ENCODE measurements around the gene HS1BP3. TPM values are rescaled to one million over a fixed set of nuclear protein-coding genes. Genes with fewer than 3 reads are reported as not detected.

HS1BP3 gene
- total and polyA plus RNA-seq, 12 donors, result 23.7 to 50.1 (median 40.5) TPM

DNA sequence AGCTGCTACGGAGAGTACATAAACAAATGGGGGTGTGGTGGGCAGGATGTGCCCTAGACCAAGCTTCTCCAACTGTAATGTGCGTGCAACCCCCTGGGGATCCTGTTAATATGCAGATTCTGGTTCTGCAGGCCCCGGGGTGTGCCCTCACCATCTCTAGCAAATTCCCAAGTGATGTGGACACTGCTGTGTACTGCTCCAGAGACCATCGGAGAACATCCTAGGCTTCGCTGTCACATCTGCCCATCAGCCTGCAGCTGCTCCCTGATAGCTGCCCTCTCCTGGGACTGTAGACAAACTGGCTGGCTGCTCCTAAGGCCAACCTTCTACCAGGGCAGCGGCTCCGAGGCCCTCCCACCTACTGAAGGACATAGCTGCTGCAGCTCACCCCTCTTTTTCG is 3.2 kb downstream of the HS1BP3 start:
- intact Hi-C loops (cut with DNase I), result loop anchor here in 1 of 2 donors (10.0 kb wide), 1 partner anchor 273 kb away; no protein-coding TSS in a partner anchor
- TF ChIP-seq CTCF (IDR thresholded peaks at IDR 0.05) (no peak), POLR2A (IDR thresholded peaks at IDR 0.05) (no peak)
- no peak overlapping the region for H3K27ac ChIP-seq
- peaks cover 0 to 21% of the 10 kb centered on the region in 2 donors for H3K36me3 ChIP-seq (replicated peaks in 1 of 2)
- no peak overlapping the region for H3K4me3 ChIP-seq
- H3K27me3 ChIP-seq, result no peaks in the 10 kb centered on the region
- peaks cover 12 to 41% of the 10 kb centered on the region in 2 donors for H3K4me1 ChIP-seq (replicated peaks in 1 of 2)
- 78 to 87% (median 83%) methylated on average over 7 to 8 of the region's 8 CpGs for WGBS, 4 donors
- DNase-seq, result no peak
- H3K9me3 ChIP-seq (replicated peaks in 1 of 3), result no peaks in the 10 kb centered on the region

DNA sequence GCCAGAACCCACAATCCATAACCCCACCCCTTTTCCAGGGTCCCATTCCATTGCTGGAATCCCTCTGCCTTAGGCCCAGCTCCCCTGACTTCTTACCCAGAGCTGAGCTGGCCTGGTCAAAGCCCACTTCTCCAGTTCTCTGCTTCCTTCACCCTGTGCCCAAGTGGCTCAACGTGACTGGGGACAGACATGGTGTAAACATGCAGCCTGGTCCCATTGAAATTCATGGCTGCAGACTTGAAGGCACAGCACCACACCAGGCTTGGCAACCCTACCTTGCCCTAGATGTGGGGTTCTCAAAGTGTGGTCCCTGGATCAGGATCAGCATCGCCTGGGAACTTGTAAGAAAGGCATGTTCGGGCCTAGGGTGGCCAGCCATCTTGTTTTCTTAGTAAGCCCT is 3.7 kb downstream of the HS1BP3 start:
- peaks cover 0 to 21% of the 10 kb centered on the region in 2 donors for H3K36me3 ChIP-seq (replicated peaks in 1 of 2)
- 82 to 100% (median 92%) methylated on average over 3 of the region's 3 CpGs for WGBS, 4 donors
- H3K27ac ChIP-seq, result no peak overlapping the region
- intact Hi-C loops (cut with DNase I), result loop anchor here in 1 of 2 donors (10.0 kb wide), 1 partner anchor 272 kb away; no protein-coding TSS in a partner anchor
- no peak for DNase-seq
- no peaks in the 10 kb centered on the region for H3K9me3 ChIP-seq (replicated peaks in 1 of 3)
- H3K4me1 ChIP-seq (replicated peaks in 1 of 2), result peaks cover 13 to 46% of the 10 kb centered on the region in 2 donors
- TF ChIP-seq POLR2A (IDR thresholded peaks at IDR 0.05), result no peak
- no peak for TF ChIP-seq CTCF (IDR thresholded peaks at IDR 0.05)
- no peak overlapping the region for H3K4me3 ChIP-seq
- H3K27me3 ChIP-seq, result no peaks in the 10 kb centered on the region

- no peak for TF ChIP-seq CTCF (IDR thresholded peaks at IDR 0.05)
- no peak for TF ChIP-seq POLR2A (IDR thresholded peaks at IDR 0.05)
- no peak for DNase-seq
- intact Hi-C loops (cut with DNase I), result loop anchor here in 1 of 2 donors (10.0 kb wide), 1 partner anchor 272 kb away; no protein-coding TSS in a partner anchor
Observed at GRCh38 chr2:20646446-20646845, 4.5 kb downstream of the HS1BP3 start.

GRCh38 chr2:20645761-20646160 is 5.1 kb downstream of the HS1BP3 start:
- no peak for DNase-seq
- H3K27ac ChIP-seq, result no peak overlapping the region
- peaks cover 22 to 52% of the 10 kb centered on the region in 2 donors for H3K4me1 ChIP-seq (replicated peaks in 1 of 2)
- intact Hi-C loops (cut with DNase I), result loop anchor here in 1 of 2 donors (10.0 kb wide), 1 partner anchor 271 kb away; no protein-coding TSS in a partner anchor
- H3K4me3 ChIP-seq, result no peak overlapping the region
- TF ChIP-seq CTCF (IDR thresholded peaks at IDR 0.05) (no peak), POLR2A (IDR thresholded peaks at IDR 0.05) (no peak)
- no peaks in the 10 kb centered on the region for H3K9me3 ChIP-seq (replicated peaks in 1 of 3)
- no peaks in the 10 kb centered on the region for H3K27me3 ChIP-seq
- H3K36me3 ChIP-seq (replicated peaks in 1 of 2), result peaks cover 0 to 23% of the 10 kb centered on the region in 2 donors
- 90 to 96% (median 92%) methylated on average over 9 to 10 of the region's 10 CpGs for WGBS, 4 donors

More at GRCh38 chr2:20646446-20646845, 4.5 kb downstream of the HS1BP3 start:
- no peaks in the 10 kb centered on the region for H3K27me3 ChIP-seq
- 83 to 95% (median 94%) methylated on average over 9 to 20 of the region's 20 CpGs for WGBS, 4 donors
- H3K9me3 ChIP-seq (replicated peaks in 1 of 3), result no peaks in the 10 kb centered on the region
- no peak overlapping the region for H3K4me3 ChIP-seq
- H3K27ac ChIP-seq, result no peak overlapping the region
- H3K36me3 ChIP-seq (replicated peaks in 1 of 2), result peaks cover 0 to 21% of the 10 kb centered on the region in 2 donors
- H3K4me1 ChIP-seq (replicated peaks in 1 of 2), result peaks cover 18 to 49% of the 10 kb centered on the region in 2 donors
